Measurements from ENCODE around the gene KANK4.
"Not testable (repeated sequence)": the region's sequence is repeated elsewhere in the genome, so short reads cannot be mapped to it uniquely, and the experiment has no call there.

KANK4 gene

DNA sequence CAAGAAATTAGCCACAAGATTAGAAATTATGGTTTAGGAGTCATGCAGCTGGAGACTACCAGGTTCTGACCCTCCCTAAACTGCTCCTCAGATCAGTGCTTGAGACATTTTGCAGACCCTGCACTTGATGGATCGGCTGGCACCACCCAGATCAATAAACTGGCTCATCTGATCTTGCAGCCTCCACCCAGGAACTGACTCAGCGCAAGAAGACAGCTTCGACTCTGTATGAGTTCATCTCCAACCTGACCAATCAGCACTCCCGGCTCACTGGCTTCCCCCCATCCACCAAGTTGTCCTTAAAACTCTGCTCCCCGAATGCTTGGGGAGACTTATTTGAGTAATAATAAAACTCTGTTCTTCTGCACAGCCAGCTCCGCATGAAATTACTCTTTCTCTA is 84.5 kb downstream of the KANK4 start:
- DNase-seq = no peak

DNA sequence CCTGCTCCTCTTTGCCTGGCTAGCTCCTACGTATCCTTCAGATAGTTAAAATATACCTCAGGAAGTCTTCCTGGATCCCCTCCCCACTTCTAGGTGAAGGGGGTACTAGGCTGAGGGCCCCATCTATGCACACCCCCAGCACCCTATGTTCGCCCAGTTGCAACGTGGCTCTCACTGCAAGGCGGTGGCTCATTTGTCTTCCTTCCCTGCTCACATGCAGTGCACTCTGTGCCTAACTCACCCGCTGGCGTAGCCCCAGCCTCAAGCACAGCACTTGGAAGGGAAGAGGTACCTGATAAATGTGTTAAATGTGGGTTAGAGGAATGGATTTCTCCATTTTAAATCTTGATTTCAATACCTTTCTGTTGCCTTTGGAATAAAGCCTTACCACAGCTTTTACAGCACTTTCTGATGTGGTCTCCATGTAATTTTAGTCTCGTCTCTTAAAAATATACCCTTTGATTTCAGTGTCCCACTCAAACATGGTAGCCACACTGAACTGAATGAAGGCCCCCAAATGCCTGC is 85.2 kb downstream of the KANK4 start:
- no peak for DNase-seq

DNA sequence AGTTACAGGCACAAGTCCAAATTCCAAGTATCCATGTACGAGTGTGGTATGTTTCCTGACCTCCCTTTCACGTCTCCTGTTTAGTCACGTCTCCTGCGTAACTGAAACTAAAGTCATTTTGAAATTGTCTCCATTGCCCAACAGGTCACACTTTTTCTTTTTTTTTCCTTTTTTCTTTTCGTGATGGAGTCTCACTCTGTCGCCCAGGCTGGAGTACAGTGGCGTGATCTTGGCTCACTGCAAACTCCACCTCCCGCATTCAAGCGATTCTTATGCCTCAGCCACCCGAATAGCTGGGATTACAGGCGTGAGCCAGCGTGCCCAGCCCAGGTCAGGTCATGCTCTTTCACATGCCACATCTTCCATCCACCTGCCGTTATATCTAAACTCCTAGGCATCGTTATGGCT is 86.4 kb downstream of the KANK4 start:
- no peak for DNase-seq

DNA sequence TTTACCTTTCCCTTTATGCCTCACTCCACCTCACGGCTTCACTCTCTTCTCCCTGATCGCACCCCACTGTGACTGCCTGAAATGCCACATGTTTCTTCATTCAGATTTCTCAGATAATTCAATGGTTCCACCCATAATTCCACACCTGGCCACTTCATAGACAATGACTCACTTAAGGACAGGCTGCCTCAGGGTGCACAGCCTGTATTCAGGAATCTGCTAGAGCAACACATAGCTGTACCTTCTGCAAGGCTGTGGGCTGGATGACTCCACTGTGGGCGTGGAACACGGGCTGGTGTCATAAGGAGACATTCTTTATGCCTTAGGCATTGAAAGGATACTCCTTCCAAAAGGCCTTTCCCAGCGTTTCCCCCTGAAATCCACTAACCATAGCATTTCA is 88.5 kb downstream of the KANK4 start:
- DNase-seq = no peak

DNA sequence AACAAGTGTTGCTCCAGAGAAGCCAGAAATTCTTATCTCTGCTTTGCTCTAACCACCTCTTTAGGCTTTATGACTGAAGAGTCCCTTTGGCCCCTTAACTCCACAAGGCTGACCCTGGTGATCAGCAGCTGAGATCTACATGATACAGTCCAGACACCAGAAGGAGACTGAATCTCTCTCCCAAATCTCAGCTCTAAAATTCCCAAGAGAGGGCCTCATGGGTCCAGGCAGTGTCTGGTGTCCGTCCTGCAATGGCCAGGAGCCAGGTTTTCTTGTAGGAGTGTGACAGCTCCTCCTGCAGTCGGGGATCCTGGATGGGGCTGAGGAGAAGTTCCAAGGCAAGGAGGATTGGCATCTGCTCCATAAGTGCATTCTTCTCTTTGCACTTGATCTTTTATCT is 89.3 kb downstream of the KANK4 start:
- DNase-seq = no peak

DNA sequence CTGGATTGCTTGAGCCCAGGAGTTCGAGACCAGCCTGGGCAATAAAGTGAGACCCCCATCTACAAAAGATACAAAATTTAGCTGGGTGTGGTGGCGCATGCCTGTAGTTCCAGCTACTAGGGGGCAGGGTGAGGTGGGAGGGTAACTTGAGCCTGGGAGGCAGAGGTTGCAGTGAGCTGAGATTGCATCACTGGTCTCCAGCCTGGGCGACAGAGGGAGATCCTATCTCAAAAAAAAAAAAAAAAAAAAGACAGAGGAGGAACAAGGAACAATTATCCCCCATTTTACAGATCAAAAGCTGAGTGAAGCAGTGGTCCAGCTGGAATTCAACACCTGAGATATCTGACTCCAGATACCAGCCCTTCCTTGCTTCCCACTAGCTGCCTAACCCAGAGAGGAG is 89.8 kb downstream of the KANK4 start:
- DNase-seq = no peak

DNA sequence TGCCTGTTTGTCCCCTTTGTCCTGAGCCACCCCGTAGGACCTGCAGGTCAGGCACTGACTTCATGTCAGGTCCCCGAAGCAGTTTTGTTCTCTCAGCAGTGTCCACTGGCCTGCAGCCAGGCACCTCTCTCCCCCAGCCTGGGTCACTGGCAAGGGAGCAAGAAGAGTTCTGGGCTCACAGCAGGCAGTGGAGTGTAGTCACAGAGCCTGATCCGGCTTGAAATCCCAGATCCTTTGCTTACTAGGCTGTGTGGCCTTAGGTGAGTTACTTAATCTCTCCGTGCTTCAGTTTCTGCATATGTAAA is 90.4 kb downstream of the KANK4 start:
- DNase-seq = no peak

DNA sequence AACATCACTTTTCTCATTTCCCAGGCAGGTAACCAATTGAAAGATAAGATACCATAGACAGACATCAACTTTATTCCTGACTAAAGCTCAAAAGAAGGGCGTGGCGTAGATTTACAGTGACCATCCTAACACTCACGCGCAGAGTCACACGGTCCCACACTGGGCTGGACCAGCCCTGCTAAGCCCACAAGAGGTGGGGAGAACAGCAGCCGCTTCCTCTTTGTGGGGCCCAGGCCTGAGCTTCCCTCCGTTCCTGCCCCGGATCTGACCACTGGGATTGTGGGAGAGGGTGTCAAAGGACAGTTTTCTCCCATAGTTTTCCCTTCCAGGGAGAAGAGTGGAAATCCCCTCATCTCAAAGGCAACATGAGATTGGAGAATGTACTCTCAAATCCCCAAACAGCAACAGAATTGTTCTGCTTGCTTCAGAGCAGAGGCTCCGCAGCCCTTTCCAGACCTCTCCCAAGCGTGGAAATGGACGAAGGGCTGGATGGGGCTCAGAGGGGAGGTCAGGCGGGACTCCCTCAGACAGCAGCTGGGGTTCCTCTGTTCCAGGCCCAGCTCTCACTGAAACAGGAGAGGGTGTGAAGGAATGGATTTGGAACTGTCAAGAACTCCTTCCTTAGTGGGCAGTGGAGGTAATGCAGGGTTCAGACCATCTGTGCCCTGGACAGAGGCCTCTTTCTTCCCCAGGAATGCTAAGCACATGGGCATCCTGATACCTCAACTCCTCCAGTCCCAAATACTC is 90.9 kb downstream of the KANK4 start:
- DNase-seq = no peak

DNA sequence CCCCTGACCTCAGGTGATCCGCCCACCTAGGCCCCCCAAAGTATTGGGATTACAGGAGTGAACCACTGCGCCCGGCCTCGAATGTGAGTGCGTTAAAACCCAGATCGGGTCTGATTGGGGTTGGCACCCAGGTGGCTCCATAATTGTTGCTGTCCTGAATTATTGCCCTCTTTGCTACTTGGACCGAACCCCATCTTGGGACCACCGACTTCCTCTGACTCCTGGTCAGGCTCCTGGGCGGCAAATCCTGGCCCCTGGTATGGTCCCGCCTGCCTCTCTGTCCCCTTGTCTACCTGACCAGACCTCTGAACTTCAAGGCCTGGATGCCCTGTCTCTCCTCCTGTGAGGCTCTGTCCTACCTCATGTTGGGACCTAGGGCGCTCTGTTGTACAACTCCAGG is 91.7 kb downstream of the KANK4 start:
- DNase-seq = no peak

DNA sequence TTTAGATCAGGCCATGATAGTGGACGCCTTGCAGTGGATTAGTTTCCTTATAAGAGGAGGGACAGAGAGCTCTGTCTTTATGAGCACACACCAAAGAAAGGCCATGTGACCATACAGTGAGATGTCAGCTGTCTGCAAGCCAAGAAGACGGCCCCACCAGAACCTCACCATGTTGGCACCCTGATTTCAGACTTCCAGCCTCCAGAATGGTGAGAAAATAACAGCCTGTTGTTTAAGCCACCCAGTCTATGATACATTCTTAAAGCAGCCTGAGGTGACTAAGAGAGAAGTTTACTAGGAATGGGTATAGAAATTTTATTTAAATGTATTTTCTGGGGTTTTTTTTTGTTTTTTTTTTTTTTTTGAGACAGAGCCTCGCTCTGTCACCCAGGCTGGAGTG is 95.1 kb downstream of the KANK4 start:
- DNase-seq = no peak

DNA sequence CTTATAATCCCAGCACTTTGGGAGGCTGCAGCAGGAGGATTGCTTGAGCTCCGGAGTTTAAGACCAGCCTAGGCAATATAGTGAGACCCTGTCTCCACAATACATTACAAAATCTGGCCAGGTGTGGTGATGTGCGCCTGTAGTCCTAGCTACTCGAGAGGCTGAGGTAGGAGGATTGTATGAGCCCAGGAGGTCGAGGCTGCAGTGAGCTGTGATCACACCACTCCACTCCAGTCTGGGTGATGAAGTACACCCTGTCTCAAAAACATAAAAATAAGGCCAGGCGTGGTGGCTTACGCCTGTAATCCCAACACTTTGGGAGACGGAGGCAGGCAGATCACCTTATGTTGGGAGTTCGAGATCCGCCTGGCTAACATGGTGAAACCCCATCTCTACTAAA is 96.9 kb downstream of the KANK4 start:
- no peak for DNase-seq

DNA sequence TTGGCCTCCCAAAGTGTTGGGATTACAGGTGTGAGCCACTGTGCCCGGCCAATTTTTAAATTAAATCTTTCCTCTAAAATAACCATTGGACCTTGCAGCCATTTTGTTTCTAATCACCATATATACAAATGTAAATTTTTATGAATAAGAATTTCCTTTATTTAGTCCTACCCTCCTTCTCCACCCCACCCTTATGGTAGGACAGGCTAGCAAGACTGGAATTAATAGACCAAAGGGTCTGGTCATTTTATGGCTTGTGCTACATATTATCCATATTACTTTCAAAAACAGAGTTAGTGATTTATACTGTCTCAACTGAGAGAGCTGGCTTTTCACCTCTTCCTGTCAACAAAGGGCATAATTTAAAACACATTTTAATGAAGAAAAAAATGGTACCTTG is 98.1 kb downstream of the KANK4 start:
- DNase-seq = no peak

DNA sequence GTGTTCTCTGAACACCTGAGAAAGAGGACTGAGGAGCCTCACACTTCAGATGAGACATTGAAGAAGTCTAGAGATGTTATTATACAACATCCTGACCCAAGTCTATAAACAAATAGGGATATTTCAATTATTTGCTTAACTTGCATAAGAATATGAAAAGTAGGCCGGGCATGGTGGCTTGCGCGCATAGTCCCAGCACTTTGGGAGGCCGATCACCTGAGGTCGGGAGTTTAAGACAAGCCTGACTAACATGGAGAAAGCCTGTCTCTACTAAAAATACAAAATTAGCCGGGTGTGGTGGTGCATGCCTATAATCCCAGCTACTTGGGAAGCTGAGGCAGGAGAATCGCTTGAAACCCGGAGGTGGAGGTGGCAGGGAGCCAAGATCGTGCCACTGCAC is 98.8 kb downstream of the KANK4 start:
- DNase-seq = not testable (repeated sequence)

DNA sequence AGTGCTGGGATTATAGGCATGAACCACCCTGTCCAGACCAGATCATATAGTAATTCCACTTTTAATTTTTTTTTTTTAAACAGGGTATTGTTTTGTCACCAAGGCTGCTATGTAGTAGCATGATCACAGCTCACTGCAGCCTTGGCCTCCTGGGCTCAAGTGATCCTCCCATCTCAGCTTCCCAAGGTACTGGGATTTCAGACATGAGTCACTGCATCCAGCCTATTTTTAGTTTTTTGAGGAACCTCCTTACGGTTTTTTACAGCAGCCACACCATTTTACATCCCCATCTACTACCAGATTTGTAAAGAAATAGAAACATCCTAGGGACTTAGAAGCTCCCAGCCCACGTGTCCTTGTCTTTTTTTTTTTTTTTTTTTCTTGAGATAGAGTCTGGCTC is 100.6 kb downstream of the KANK4 start:
- no peak for DNase-seq

DNA sequence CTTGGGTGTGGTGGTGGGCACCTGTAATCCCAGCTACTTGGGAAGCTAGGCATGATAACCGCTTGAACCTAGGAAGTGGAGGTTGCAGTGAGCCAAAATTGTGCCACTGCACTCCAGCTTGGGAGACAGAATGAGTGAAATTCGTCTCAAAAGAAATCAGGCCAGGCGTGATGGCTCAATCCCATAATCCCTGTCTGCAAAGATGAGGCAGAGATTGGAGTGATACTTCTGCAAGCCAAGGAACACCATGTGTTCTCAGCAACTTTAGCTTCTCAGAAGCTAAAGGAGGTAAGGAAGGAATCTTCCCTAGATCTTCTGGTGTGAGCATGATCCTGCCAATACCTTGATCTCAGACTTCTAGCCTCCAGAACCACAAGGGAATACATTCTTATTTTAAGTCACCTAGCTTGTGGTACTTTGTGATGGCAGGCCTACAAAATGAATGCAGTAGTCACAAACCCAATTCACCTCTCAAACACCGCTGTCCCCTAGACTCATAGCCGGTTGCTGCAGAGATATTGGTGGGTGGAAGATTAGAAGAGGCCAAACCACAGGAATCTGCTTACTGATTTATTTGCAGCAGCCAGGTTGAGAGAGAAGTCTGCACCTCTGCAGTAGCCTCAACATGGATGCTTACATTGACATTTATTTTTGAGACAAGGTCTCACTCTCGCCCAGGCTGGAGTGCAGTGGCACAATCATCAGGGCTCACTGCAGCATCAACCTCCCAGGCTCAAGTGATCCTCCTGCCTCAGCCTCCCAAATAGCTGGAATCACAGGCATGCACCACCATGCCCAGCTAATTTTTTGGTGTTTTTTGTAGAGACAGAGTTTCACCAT is 105.9 kb downstream of the KANK4 start:
- DNase-seq = no peak

DNA sequence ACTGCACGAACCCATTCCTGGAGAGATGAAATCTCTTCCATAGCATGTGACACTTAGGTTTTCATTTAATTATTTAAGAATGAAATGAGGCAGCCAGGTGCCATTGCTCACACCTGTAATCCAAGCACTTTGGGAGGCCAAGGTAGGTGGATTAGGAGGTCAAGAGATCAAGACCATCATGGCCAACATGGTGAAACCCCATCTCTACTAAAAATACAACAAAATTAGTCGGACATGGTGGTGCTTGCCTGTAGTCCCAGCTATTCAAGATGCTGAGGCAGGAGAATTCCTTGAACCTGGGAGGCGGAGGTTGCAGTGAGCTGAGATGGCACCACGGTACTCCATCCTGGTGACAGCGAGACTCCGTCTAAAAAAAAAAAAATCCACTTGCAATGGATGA is 106.8 kb downstream of the KANK4 start:
- no peak for DNase-seq

DNA sequence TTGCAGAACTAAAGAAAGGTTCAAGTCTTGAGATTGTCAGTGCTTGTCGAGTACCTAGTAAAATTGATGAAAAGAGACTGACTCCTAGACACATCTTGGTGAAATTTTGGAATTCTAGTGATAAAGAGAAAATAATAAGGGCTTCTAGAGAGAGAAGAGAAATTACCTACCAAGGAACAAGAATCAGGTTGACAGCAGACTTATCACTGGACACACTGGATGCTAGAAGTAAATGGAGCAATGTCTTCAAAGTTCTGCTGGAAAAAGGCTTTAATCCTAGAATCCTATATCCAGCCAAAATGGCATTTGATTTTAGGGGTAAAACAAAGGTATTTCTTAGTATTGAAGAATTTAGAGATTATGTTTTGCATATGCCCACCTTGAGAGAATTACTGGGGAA is 108.3 kb downstream of the KANK4 start:
- DNase-seq = no peak

DNA sequence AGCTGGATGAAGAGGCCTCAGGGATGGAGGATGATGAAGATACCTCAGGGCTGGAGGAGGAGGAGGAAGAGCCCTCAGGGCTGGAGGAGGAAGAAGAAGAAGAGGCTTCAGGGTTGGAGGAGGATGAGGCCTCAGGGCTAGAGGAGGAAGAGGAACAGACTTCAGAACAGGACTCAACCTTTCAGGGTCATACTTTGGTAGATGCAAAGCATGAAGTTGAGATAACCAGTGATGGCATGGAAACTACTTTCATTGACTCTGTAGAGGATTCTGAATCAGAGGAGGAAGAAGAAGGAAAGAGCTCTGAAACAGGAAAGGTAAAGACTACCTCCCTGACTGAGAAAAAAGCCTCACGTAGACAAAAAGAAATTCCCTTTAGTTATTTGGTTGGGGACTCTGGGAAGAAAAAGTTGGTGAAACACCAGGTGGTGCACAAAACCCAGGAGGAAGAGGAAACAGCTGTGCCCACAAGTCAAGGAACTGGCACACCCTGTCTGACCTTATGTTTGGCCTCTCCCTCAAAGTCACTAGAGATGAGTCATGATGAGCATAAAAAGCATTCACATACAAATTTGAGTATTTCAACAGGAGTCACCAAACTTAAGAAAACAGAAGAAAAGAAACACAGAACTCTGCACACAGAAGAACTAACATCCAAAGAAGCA is 109.2 kb downstream of the KANK4 start:
- DNase-seq = no peak

DNA sequence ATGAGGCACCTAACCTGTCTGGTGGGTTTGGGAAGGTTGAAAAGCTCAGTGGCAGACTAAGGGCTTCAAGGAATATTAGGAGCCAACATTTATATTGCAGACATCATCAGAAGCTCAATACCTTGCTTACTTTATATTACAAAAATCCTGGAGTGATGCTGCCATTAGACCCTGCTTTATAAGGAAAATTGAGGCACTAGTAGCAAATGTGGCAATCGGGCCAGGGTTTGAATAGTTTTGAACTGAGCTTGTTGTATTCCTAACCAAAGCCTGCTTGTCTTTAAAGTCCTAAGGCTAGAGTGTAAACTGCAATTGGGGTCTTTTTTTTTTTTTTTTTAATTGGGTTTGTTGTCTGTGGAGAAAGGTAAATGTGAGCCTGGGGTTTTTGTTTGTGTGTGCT is 110.3 kb downstream of the KANK4 start:
- DNase-seq = no peak

DNA sequence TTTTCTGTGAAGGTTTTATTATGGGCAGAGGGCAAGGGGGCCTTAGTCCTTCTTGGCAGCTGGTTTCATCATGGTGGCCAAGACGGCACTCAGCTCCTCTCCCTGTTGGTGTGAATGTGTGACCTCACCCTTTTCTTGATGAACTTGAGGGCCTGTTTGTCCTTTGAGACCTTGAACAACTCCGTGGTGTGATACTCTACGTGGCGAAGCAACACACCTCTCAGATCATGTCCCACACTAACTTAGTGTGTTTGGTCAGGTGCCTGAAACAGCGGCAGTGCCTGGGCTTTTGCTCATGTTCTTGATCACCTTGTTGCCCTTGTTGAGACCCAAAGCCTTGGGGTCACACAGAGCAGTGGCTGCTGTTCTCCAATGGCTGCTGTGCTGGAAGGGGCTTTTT is 111.1 kb downstream of the KANK4 start:
- no peak for DNase-seq

DNA sequence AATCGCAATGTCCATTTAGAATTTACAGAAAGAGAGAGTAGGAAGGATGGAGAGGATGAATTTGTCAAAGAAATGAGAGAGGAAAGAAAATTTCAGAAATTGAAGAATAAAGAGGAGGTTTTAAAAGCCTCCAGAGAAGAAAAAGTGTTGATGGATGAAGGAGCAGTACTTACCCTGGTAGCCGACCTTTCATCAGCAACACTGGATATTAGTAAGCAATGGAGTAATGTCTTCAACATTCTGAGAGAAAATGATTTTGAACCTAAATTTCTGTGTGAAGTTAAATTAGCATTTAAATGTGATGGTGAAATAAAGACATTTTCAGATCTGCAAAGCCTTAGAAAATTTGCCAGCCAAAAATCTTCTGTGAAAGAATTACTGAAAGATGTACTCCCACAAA is 112.0 kb downstream of the KANK4 start:
- no peak for DNase-seq

DNA sequence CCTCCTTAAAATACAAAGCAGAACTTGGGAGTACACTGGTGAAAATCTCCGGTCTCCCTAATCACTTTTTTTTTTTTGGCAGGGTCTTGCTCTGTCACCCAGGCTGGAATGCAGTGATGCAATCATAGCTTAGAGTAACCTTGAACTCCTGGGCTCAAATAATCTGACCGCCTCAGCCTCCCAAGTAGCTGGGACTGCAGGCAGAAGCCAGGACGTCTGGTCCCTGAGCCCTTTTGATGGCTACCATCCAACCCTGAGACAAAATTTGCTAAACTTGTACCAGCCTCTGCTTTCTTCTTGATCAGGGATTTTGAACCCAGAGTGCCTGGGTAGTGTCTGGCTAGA is 120.5 kb downstream of the KANK4 start:
- DNase-seq = no peak

DNA sequence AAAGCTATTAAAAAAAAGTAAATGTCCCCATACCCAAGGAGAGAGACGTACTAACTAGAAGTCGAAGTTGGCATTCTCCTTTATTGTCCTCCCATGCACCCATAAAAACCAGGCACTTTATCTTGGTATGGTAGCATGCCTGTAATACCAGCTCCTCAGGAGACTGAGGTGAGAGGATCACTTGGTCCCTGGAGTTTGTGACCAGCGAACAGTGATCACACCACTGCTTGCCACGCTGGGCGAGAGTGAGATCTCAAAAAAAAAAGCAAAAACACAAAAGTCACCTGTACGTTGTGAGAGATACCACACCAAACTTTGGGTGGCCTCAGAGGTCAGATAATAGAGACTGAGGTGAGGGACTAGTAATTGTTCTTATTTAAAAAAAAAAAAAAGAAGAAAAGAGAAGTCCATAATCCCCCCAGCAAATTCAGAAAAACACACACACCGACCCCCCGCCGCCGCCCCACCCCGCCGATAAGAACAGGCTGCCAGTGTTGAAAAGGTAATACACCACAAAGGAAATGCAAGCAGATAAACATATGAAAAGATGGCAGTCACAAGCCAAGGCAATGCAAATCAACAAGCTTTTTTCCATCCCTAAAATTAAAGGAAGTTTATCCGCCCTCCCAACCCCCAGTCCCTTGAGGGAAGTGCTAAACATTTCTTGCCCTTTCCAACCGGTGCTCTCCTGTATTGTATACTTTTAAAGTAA is 121.0 kb downstream of the KANK4 start:
- no peak for DNase-seq
